ENCODE measurements around the gene CTSW.

GRCh38 chr11:65917434-65918210 is 38.0 kb downstream of the CTSW start:
- TF ChIP-seq POLR2A (IDR thresholded peaks at IDR 0.05; ENCODE audit: low read depth, low read length) (no peak; the same call in 1 of the 2 replicates), MXI1 (IDR thresholded peaks at IDR 0.05; ENCODE audit: borderline replicate concordance, low read depth, low read length) (no peak), MAFK (IDR thresholded peaks at IDR 0.05; ENCODE audit: low read depth, low read length) (no peak), RAD21 (IDR thresholded peaks at IDR 0.05; ENCODE audit: low read length) (no peak), CEBPB (IDR thresholded peaks at IDR 0.05; ENCODE audit: low read depth, low read length) (no peak), RFX5 (IDR thresholded peaks at IDR 0.05; ENCODE audit: low read depth, low read length) (no peak), BHLHE40 (IDR thresholded peaks at IDR 0.05; ENCODE audit: low read depth, low read length) (no peak)
- TF ChIP-seq, protein P1, sequence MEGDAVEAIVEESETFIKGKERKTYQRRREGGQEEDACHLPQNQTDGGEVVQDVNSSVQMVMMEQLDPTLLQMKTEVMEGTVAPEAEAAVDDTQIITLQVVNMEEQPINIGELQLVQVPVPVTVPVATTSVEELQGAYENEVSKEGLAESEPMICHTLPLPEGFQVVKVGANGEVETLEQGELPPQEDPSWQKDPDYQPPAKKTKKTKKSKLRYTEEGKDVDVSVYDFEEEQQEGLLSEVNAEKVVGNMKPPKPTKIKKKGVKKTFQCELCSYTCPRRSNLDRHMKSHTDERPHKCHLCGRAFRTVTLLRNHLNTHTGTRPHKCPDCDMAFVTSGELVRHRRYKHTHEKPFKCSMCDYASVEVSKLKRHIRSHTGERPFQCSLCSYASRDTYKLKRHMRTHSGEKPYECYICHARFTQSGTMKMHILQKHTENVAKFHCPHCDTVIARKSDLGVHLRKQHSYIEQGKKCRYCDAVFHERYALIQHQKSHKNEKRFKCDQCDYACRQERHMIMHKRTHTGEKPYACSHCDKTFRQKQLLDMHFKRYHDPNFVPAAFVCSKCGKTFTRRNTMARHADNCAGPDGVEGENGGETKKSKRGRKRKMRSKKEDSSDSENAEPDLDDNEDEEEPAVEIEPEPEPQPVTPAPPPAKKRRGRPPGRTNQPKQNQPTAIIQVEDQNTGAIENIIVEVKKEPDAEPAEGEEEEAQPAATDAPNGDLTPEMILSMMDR (conservative IDR thresholded peaks at IDR 0.05; ENCODE audit: low read depth, low read length), result no peak
- TF ChIP-seq, protein P2, sequence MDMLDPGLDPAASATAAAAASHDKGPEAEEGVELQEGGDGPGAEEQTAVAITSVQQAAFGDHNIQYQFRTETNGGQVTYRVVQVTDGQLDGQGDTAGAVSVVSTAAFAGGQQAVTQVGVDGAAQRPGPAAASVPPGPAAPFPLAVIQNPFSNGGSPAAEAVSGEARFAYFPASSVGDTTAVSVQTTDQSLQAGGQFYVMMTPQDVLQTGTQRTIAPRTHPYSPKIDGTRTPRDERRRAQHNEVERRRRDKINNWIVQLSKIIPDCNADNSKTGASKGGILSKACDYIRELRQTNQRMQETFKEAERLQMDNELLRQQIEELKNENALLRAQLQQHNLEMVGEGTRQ (IDR thresholded peaks at IDR 0.05; ENCODE audit: low read depth, low read length), result no peak

Data from IMR-90 (cell line).